Tibial nerve (tissue), 4 donors: ENCODE data around the gene FAM47E. TPM values are rescaled to one million over a fixed set of nuclear protein-coding genes. Genes with fewer than 3 reads are reported as not detected.

Source experiments
- DNase-seq, 2 donors: peaks; one replicate each; pipeline ENCODE4 v3.0.0-alpha.2; 2019; ENCODE audit warnings: low spot score in 2 of 2
- H3K27ac ChIP-seq, 4 donors: fragments of 200-600 bp; sonication (generic) in 3 of 4; one replicate each; pipeline ENCODE4 v1.5.1; 2017 to 2019; ENCODE audit warnings: mild to moderate bottlenecking in 1 of 4
- H3K27me3 ChIP-seq, 2 donors: fragments of 200-600 bp; sonication (generic) in 1 of 2; one replicate each; pipeline versions ENCODE4 v1.5.1 to v1.6.0; 2017 to 2019
- H3K36me3 ChIP-seq, 3 donors: fragments of 200-600 bp; sonication (generic); one replicate each; pipeline ENCODE4 v1.5.1; 2018 to 2019
- H3K4me1 ChIP-seq, 4 donors: fragments of 200-600 bp; sonication (generic) in 3 of 4; one replicate each; pipeline ENCODE4 v1.5.1; 2017 to 2019
- H3K4me3 ChIP-seq, 4 donors: fragments of 200-600 bp; sonication (generic) in 3 of 4; one replicate each; pipeline ENCODE4 v1.5.1; 2017 to 2019; ENCODE audit warnings: mild to moderate bottlenecking in 1 of 4, moderate library complexity in 1 of 4
- H3K9me3 ChIP-seq, 4 donors: fragments of 200-600 bp; sonication (generic) in 3 of 4; one replicate each; pipeline ENCODE4 v1.5.1; 2017 to 2019
- EP300 ChIP-seq, 2 donors: sonication (generic); formaldehyde crosslinking; IDR thresholded peaks; one replicate each; pipeline ENCODE4 v1.6.1; 2017; ENCODE audit warnings: antibody characterized with exemption in 2 of 2, mild to moderate bottlenecking in 1 of 2
- POLR2A ChIP-seq, 2 donors: fragments of 450-650 bp; IDR thresholded peaks; one replicate each; pipeline ENCODE4 v1.6.1; 2017; ENCODE audit warnings: antibody characterized with exemption in 2 of 2, mild to moderate bottlenecking in 2 of 2, moderate library complexity in 2 of 2
- WGBS, 2 donors: methylation state at CpG; one replicate each; pipeline ENCODE4 v1.1.5; 2018; 5-methylcytosine and 5-hydroxymethylcytosine counted together
- total RNA-seq, 4 donors: library from RNA; depleted of rRNA; stranded (reverse); fragments of >200 nt; gene quantifications; one replicate each; pipeline ENCODE4 v1.1.0, GENCODE V29; 2016
- TF ChIP-seq, protein P1 (sequence below), 5 experiments: fragments of 200-600 bp in 3 of 5; fragments of 450-650 bp in 2 of 5; sonication (generic) in 3 of 5; IDR thresholded peaks; one replicate each; pipeline ENCODE4 v1.5.1; 2016 to 2019; ENCODE audit warnings: antibody characterized with exemption in 5 of 5, mild to moderate bottlenecking in 3 of 5, moderate library complexity in 2 of 5

FAM47E gene
- total RNA-seq, 4 donors from 2014 or later, result 0.30 to 4.6 (median 1.5) TPM

DNA sequence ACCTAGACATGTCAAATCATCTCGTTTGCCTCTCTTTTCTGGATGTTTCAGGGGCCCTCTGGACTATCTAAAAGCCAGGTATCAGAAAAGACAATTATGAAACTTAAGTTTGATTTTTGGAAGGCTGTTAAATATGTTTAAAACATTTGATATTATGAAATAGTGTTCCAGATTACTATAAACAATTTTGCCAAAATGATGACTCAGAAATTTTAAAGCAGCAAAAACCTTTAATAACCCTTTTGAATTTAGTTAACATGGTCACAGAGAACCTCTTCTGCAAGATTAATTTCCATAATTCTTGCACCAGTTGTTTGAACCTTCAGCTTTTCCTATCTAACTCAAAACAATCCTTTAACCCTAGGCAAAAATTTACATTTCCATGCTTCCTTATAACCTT, 18.8 kb upstream of the FAM47E start:
- no peak for DNase-seq
- H3K27ac ChIP-seq, result no peak overlapping the region
- no peaks in the 10 kb centered on the region for H3K36me3 ChIP-seq
- 81 to 88% methylated on average over 1 of the region's 1 CpG for WGBS, 2 donors
- peaks cover 0 to 16% (median 0%) of the 10 kb centered on the region in 4 donors for H3K9me3 ChIP-seq
- H3K4me1 ChIP-seq, result no peaks in the 10 kb centered on the region
- no peaks in the 10 kb centered on the region for H3K27me3 ChIP-seq
- no peak overlapping the region for H3K4me3 ChIP-seq
- TF ChIP-seq, protein P1, sequence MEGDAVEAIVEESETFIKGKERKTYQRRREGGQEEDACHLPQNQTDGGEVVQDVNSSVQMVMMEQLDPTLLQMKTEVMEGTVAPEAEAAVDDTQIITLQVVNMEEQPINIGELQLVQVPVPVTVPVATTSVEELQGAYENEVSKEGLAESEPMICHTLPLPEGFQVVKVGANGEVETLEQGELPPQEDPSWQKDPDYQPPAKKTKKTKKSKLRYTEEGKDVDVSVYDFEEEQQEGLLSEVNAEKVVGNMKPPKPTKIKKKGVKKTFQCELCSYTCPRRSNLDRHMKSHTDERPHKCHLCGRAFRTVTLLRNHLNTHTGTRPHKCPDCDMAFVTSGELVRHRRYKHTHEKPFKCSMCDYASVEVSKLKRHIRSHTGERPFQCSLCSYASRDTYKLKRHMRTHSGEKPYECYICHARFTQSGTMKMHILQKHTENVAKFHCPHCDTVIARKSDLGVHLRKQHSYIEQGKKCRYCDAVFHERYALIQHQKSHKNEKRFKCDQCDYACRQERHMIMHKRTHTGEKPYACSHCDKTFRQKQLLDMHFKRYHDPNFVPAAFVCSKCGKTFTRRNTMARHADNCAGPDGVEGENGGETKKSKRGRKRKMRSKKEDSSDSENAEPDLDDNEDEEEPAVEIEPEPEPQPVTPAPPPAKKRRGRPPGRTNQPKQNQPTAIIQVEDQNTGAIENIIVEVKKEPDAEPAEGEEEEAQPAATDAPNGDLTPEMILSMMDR (IDR thresholded peaks at IDR 0.05), result no peak
- TF ChIP-seq EP300 (IDR thresholded peaks at IDR 0.05), result no peak
- TF ChIP-seq POLR2A (IDR thresholded peaks at IDR 0.05), result no peak

DNA sequence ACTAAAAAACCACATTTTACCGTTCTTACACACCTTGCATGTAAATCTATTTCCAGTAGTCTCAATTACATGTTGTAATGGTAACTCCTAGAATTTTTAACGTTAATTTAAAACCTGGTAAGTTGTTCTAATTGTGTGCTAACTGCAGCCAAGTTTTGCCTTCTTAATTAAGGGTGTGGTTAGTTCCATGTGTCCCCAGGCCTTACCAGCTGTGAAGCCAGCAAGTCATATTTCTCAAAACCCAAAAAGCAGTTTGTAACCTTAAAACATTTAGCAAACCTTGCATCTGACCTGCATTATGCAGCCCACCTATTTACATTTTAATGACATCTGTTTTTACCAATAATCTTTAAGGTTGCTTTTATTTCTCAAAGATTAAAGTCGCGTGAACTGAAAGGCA, 18.4 kb upstream of the FAM47E start:
- DNase-seq, result no peak
- Histone ChIP-seq H3K4me3 (no peak overlapping the region), H3K27ac (no peak overlapping the region), H3K9me3 (peaks cover 0 to 12% (median 0%) of the 10 kb centered on the region in 4 donors), H3K27me3 (no peaks in the 10 kb centered on the region), H3K4me1 (no peaks in the 10 kb centered on the region), H3K36me3 (no peaks in the 10 kb centered on the region)
- TF ChIP-seq, protein P1 (IDR thresholded peaks at IDR 0.05), result no peak
- TF ChIP-seq POLR2A (IDR thresholded peaks at IDR 0.05) (no peak), EP300 (IDR thresholded peaks at IDR 0.05) (no peak)
- WGBS, 2 donors, result 76 to 79% methylated on average over 4 of the region's 4 CpGs

DNA sequence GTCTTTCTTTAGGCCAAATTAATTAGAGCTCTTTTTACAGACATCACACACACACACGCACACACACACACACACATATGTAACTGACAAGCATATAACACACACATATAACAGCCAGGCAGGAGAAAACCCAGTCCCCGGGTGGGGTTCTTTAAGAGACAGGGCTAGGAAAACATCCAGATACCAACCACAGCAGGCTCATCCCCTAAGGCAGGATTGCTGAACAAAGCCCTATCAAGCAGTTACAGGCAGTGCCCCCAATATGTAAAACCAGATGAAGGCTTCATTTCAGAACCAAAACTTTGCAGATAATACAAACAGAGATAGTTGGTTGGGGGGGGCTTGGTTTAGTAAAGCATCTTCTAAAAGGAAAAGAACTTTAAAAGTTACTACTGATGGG, 18.0 kb upstream of the FAM47E start:
- 40 to 46% methylated on average over 2 of the region's 2 CpGs for WGBS, 2 donors
- Histone ChIP-seq H3K4me1 (no peaks in the 10 kb centered on the region), H3K36me3 (no peaks in the 10 kb centered on the region), H3K27ac (no peak overlapping the region), H3K4me3 (no peak overlapping the region), H3K9me3 (peaks cover 0 to 7% (median 0%) of the 10 kb centered on the region in 4 donors), H3K27me3 (no peaks in the 10 kb centered on the region)
- TF ChIP-seq, protein P1 (IDR thresholded peaks at IDR 0.05), result no peak
- TF ChIP-seq EP300 (IDR thresholded peaks at IDR 0.05), result no peak
- TF ChIP-seq POLR2A (IDR thresholded peaks at IDR 0.05), result no peak
- no peak for DNase-seq

DNA sequence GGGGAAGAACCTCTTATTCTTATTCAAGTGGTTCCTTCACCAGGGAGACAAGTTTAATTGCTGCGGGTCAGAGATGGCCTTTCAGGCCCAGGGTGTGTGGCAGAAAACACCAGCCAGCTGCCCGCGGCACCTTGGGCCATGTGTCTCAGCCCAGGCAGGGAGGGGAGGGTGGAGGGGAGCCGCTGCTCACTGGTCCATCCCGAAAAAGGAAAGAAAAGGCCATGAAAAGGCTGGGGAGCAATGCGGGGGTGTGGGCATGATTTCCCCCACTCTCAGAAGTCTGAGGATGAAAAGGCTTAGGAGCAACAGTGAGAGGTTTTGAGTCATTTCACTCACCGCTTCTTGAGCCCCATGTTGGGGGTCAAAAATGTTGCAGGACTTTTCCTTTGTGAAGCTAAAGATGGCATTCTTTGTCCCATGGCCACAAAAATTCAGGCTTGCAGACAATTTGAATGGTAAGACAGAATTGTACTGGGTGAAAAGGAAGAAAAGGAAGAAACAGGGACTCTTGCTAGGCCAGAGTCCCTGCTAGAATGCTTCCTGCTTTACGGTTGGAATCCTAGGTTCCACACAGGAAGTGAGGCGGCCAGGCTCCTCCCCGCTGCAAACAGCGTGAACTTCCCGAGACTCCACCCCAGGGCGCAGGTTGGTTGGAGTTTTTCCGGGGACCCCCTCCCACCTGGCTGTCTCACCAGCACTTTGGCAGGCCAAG, 17.4 kb upstream of the FAM47E start:
- H3K36me3 ChIP-seq, result no peaks in the 10 kb centered on the region
- peaks cover 0 to 2% (median 0%) of the 10 kb centered on the region in 4 donors for H3K9me3 ChIP-seq
- no peak for DNase-seq
- no peak for TF ChIP-seq POLR2A (IDR thresholded peaks at IDR 0.05)
- no peak for TF ChIP-seq EP300 (IDR thresholded peaks at IDR 0.05)
- TF ChIP-seq, protein P1 (IDR thresholded peaks at IDR 0.05), result no peak
- WGBS, 2 donors, result 70 to 80% methylated on average over 14 of the region's 14 CpGs
- no peak overlapping the region for H3K27ac ChIP-seq
- no peaks in the 10 kb centered on the region for H3K27me3 ChIP-seq
- H3K4me1 ChIP-seq, result no peaks in the 10 kb centered on the region
- H3K4me3 ChIP-seq, result no peak overlapping the region

DNA sequence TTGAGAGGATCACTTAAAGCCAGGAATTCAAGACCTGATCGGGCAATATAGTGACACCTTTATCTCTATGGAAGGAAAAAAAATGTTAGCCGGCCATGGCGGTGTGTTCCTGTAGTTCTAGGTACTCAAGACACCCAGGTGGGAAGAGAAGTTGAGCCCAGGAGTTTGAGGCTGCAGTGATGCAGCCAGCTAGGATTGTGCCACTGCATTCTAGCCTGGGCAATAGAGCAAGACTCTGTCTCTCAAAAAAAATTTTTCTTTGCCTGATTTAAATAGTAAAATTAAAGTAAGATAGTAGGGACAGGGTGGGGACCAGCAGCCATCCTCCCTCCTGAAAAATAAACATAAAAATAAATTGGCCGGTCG, 16.9 kb upstream of the FAM47E start:
- Histone ChIP-seq H3K27me3 (no peaks in the 10 kb centered on the region), H3K4me1 (no peaks in the 10 kb centered on the region), H3K36me3 (no peaks in the 10 kb centered on the region), H3K9me3 (peaks cover 0 to 6% (median 1%) of the 10 kb centered on the region in 4 donors), H3K27ac (no peak overlapping the region), H3K4me3 (no peak overlapping the region)
- 90 to 95% methylated on average over 5 of the region's 5 CpGs for WGBS, 2 donors
- TF ChIP-seq, protein P1 (IDR thresholded peaks at IDR 0.05), result no peak
- TF ChIP-seq EP300 (IDR thresholded peaks at IDR 0.05), result no peak
- no peak for TF ChIP-seq POLR2A (IDR thresholded peaks at IDR 0.05)
- no peak for DNase-seq
